GM19467 (cell line): ENCODE results near the gene ACBD7.

Experiments
- ATAC-seq: cut with Tn5 transposase; IDR thresholded peaks from one replicate; pipeline ENCODE4 v1.9.1; 2021; ENCODE audit warnings: mild to moderate bottlenecking, moderate library complexity; ENCODE audit not compliant: unreplicated experiment

Gene ACBD7

DNA sequence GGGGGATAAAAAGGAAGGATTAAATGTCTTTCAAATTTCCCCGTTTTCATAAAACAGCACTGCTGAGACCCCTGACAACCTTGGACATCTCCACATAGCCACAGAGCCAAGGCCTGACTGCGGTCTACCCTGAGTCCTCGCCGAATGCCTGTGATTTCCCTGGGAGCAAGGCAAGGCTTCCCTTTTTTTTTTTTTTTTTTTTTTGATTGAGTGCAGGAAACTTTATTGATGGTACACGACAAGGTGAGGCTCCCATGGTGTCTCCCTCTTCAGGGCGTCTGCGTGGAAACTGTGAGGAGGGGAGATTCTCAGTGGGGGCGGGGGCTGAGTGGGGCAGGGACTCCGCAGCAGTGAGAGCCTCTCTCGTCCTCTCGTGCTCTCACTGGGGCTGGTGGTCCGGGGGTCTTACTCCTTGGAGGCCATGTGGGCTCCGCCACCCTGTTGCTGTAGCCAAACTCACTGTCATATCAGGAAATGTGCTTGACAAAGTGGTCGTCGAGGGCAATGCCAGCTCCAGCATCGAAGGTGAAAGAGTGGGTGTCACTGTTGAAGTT lies 4.4 kb upstream of the ACBD7 start:
- ATAC-seq, result no peak

- ATAC-seq, result no peak
Measured at GRCh38 chr10:15091418-15091817, 2.8 kb upstream of the ACBD7 start.

GRCh38 chr10:15084502-15084922 lies 4.1 kb downstream of the ACBD7 start:
- ATAC-seq, result no peak

GRCh38 chr10:15083674-15084501 lies 4.7 kb downstream of the ACBD7 start:
- no peak for ATAC-seq

DNA sequence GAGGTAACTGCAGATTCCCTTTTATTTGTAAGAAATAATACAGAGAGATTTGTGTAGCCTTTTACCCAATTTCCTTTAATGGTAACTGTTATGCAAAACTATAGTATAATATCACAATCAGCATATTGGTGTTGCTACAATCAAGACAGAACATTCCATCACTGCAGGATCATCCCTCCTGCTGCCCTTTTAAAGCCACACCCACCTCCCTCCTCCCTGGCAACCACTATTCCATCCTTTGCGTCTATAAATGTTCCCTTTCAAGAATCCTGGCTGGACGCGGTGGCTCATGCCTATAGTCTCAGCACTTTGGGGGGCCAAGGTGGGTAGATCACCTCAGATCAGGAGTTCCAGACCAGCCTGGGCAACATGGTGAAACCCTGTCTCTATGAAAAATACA lies 13.2 kb downstream of the ACBD7 start:
- no peak for ATAC-seq

GRCh38 chr10:15072358-15072757 lies 16.2 kb downstream of the ACBD7 start:
- no peak for ATAC-seq

DNA sequence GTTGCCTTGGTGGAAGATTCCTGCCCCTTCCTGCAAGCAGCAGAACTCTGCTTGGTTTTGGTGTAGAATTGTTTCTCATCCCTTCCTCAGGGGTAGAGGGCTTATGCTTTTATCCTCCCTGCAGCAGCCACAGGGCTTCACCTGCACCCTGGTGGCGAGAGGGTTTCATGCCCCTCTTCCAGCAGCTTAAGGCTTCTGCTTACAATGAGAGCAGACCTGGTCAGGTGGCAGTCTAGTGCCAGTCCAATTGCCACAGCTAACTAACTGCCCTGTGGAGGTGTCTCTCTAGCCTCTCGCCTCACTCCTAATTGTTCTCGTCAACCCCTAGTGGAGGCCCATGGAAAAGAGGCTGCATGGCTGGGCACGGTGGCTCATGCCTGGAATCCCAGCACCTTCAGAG lies 19.3 kb downstream of the ACBD7 start:
- ATAC-seq, result no peak

- ATAC-seq, result no peak
Measured at GRCh38 chr10:15068802-15069201, 19.8 kb downstream of the ACBD7 start.

GRCh38 chr10:15067154-15067553 lies 21.4 kb downstream of the ACBD7 start:
- ATAC-seq, result no peak

GRCh38 chr10:15060638-15061037 lies 27.9 kb downstream of the ACBD7 start:
- ATAC-seq, result no peak

GRCh38 chr10:15059914-15060313 lies 28.7 kb downstream of the ACBD7 start:
- ATAC-seq, result no peak

GRCh38 chr10:15058689-15059088 lies 29.9 kb downstream of the ACBD7 start:
- no peak for ATAC-seq

- no peak for ATAC-seq
Measured at GRCh38 chr10:15053061-15053460, 35.5 kb downstream of the ACBD7 start.

- ATAC-seq, result no peak
Measured at GRCh38 chr10:15052121-15052520, 36.5 kb downstream of the ACBD7 start.

DNA sequence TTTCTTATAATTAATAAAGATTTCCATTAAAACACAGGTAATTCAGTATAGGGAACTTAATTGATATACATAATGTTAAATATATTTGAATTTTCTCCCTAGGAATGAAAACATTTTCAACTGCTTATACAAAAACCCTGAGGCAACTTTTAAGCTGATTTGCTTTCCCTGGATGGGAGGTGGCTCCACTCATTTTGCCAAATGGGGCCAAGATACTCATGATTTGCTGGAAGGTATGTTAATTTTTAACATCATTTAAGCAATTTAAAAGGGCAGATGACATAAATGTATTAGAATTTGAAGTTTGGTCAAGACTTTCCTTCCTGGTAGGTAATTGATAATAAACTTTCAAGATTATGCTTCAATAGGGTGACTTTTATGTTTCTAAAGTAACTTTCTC lies 39.0 kb downstream of the ACBD7 start:
- ATAC-seq, result no peak

DNA sequence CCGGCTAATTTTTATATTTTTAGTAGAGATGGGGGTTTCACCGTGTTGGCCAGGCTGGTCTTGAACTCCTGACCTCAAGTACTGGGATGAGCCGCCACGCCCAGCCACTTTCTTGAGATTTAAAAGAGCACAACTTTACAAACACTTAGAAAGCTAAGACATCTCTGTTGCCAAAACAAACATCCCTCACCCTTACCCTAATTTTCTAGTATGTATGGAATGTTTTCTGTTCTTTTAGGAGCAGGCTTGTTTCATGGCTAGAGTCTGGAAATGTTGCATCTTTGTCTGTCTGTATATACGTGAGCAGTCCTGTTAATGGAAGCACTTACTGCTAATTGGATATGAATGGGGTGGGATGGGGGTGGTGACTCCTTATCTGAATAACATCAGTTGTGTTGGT lies 42.0 kb downstream of the ACBD7 start:
- no peak for ATAC-seq

DNA sequence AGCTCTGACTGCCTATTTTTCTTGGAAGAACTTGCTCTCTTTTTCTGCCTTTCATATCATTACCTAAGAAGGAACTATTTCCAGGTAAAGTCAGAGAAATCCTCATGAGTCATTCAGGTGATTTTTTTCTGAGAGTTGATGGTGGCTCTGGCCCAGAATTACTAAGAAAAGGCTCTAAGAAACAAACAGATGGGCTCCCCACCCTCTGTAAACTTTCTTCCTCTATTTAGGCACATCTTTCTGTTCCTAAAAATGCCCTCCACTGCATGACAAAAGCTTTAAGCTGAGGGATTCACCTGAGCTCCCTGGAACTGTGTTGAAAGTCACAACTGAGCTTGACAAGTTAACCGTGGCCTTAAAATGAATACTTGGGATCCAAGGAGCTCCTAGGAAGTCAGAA lies 43.2 kb downstream of the ACBD7 start:
- ATAC-seq, result no peak

DNA sequence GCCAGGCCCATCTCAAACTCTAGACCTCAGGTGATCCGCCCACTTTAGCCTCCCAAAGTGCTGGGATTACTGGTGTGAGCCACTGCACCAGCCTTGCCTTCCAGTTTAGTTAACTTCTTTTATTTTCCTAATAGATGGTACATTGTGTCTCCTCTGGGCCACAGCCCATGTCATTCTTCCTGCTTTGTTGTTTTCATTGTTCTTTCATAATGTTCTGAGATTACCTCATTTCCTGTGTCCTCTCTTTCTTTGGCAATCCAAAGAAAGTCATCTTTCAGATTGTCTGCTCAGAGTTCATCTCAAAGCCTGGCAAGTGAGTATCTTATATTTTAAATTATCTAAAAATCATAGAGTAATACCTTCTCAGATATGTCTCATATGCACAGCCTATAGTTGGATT lies 44.9 kb downstream of the ACBD7 start, which contains the start of gene OLAH:
TSS of gene OLAH (plus strand) at position 270 of the 400 bp plus-strand sequence. CDS start 3,346 bp downstream, outside the sequence.
- ATAC-seq, result no peak

DNA sequence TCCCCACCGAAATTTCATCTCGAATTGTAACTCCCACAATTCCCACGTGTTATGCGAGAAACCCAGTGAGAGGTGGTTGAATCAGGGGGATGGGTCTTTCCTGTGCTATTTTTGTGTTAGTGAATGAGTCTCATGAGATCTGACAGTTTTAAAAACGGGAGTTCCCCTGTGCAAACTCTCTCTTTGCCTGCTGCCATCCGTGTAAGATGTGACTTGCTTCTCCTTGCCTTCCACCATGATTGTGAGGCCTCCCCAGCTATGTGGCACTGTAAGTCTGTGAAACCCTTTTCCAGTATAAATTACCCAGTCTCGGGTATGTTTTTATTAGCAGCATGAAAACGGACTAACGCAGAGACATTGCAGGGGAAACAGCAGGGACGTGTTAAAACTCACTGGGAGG lies 50.2 kb downstream of the ACBD7 start:
- ATAC-seq, result no peak

DNA sequence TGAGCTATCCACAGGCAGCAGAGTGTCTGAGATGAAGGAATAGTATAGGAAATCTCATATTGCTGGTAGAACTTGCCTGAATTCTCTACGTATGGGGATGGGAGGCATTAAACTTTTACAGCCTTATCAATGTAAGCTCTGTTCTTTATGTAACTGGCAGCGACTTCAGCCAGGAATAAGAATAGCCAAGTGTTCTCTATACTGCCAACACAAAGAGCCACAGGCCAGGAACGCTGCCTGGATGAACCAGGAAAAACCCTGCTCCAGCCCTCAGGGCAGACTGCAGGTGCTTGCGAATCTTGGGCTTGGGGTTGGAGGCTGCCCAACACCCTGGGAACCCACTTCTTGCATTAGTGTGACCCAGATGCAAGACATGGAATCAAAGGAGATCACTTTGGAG lies 50.9 kb downstream of the ACBD7 start:
- no peak for ATAC-seq

DNA sequence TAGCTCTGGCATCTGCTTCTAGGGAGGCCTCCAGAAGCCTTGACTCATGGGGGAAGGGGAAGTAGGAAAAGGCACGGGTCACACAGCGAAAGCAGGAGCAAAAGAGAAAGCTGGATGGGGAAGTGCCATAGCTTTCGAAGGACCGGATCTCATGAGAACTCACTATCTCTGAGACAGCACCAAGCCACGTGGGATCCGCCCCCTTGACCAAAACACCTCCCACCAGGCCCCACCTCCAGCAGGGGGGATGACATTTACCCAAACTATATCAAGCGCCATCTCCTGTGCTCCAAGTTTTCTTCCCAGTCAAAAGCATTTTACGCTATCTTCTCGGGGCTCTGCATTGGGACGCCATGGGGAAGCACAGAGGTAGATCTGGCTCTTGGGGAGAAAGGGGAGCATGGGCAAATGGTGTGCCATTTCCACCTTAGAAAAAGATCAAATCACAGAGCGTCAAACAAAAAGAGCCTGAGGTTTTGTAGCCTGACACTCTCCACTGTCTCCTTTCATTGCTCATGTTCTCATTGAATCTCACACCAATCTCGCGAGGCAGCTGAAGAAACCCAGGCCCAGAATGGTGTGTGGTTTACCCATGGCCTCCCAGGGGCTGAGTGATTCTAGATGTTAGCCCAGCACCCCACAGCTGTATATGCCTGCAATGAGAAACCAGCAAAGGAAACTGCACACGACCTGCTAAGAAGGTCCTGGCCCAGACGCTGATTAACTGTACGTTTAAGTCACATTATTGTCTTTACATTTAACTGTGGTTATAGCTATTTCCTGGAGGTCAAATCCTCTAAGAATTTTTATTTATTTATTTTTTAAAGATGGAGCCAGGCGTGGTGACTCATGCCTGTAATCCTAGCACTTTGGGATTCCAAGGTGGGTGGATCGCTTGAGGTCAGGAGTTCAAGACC lies 52.9 kb downstream of the ACBD7 start:
- ATAC-seq, result no peak

DNA sequence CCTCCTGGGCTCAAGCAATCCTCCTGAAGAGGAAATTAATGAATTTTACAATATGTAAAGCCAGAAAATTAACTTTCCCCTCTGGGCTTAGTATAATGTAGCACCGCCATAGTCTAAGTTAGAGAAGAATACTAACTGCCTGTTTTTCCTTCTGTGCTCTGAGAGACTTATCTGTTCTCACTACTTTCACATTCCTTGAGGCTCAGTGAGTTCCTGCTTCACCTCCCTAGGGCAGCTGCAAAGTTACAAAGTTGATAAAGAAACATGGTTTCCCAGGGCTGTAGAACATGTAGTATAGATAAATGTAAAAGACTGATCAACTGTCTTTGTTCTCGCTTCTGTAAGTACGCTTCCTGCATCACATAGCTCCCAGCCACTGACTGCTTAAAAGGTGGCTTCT lies 60.8 kb downstream of the ACBD7 start:
- ATAC-seq, result no peak
